Mucosa of descending colon (tissue), 3 donors: ENCODE results near the gene CCDC32. TPM values are rescaled to one million over a fixed set of nuclear protein-coding genes. Genes with fewer than 3 reads are reported as not detected.

Experiments used
- ATAC-seq: fragments of 200-7000 bp; cut with Tn5 transposase; one replicate; pipeline ENCODE4 v1.9.1; 2020; ENCODE audit warnings: mild to moderate bottlenecking, moderate library complexity
- DNase-seq, 3 donors: peaks; one replicate each; pipeline ENCODE4 v3.0.0-alpha.2; 2020
- H3K36me3 ChIP-seq: fragments of 200-600 bp; one replicate; pipeline ENCODE4 v1.8.0; 2021; ENCODE audit warnings: low read depth, mild to moderate bottlenecking
- H3K4me1 ChIP-seq: fragments of 200-600 bp; one replicate; pipeline ENCODE4 v1.8.0; 2021; ENCODE audit warnings: low read depth, mild to moderate bottlenecking
- H3K4me3 ChIP-seq: fragments of 200-600 bp; one replicate; pipeline ENCODE4 v1.8.0; 2021; ENCODE audit warnings: mild to moderate bottlenecking
- H3K9me3 ChIP-seq: fragments of 200-600 bp; one replicate; pipeline ENCODE4 v1.8.0; 2021; ENCODE audit warnings: mild to moderate bottlenecking
- intact Hi-C, 2 donors: fragments of 100-400 bp; cut with DNase I in 1 of 2; cut with micrococcal nuclease in 1 of 2; formaldehyde crosslinking; loops; one replicate each; pipeline versions ENCODE4 v1.11.0 to v1.11.1; 2022; cut with DNase I, micrococcal nuclease
- total RNA-seq, 3 donors: library from RNA; stranded (reverse); fragmentation: NEBNext Ultra II Directional in 2 of 3; extraction: Animal tissue kit (Norgen Biotek cat#: 25700) in 2 of 3; gene quantifications; one replicate each; pipeline versions ENCODE4 v1.2.1 to v1.2.4, GENCODE V29; 2021 to 2023
- TF ChIP-seq, protein P1 (sequence below): fragments of 200-600 bp; IDR thresholded peaks from one replicate; pipeline ENCODE4 v1.8.0; 2022; ENCODE audit warnings: antibody characterized with exemption, mild to moderate bottlenecking
- donor health status: DM: no; HTN: no; CAD: no; lungs with moderate emphysema.
- donor health status: DM: no; HTN: no; CAD: no.
- donor health status: DM: no; HTN: yes; CAD: no.

Gene CCDC32
- total RNA-seq, 3 donors from 2014 or later: 32.6 to 35.0 (median 32.8) TPM

GRCh38 chr15:40555876-40556275 is 9.0 kb downstream of the CCDC32 start:
- intact Hi-C loops: no loop called here
- H3K9me3 ChIP-seq: no peaks in the 10 kb centered on the region
- ATAC-seq: no peak
- DNase-seq: no peak
- H3K36me3 ChIP-seq: no peaks in the 10 kb centered on the region
- no peaks in the 10 kb centered on the region for H3K4me1 ChIP-seq
- H3K4me3 ChIP-seq: no peak overlapping the region
- TF ChIP-seq, protein P1, sequence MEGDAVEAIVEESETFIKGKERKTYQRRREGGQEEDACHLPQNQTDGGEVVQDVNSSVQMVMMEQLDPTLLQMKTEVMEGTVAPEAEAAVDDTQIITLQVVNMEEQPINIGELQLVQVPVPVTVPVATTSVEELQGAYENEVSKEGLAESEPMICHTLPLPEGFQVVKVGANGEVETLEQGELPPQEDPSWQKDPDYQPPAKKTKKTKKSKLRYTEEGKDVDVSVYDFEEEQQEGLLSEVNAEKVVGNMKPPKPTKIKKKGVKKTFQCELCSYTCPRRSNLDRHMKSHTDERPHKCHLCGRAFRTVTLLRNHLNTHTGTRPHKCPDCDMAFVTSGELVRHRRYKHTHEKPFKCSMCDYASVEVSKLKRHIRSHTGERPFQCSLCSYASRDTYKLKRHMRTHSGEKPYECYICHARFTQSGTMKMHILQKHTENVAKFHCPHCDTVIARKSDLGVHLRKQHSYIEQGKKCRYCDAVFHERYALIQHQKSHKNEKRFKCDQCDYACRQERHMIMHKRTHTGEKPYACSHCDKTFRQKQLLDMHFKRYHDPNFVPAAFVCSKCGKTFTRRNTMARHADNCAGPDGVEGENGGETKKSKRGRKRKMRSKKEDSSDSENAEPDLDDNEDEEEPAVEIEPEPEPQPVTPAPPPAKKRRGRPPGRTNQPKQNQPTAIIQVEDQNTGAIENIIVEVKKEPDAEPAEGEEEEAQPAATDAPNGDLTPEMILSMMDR: no peak

- ATAC-seq (no peak), DNase-seq (no peak)
- Histone ChIP-seq H3K9me3 (no peaks in the 10 kb centered on the region), H3K4me1 (no peaks in the 10 kb centered on the region), H3K36me3 (no peaks in the 10 kb centered on the region), H3K4me3 (no peak overlapping the region)
- intact Hi-C loops: no loop called here
- TF ChIP-seq, protein P1: no peak
Observed at GRCh38 chr15:40554161-40554525, 10.7 kb downstream of the CCDC32 start.

DNA sequence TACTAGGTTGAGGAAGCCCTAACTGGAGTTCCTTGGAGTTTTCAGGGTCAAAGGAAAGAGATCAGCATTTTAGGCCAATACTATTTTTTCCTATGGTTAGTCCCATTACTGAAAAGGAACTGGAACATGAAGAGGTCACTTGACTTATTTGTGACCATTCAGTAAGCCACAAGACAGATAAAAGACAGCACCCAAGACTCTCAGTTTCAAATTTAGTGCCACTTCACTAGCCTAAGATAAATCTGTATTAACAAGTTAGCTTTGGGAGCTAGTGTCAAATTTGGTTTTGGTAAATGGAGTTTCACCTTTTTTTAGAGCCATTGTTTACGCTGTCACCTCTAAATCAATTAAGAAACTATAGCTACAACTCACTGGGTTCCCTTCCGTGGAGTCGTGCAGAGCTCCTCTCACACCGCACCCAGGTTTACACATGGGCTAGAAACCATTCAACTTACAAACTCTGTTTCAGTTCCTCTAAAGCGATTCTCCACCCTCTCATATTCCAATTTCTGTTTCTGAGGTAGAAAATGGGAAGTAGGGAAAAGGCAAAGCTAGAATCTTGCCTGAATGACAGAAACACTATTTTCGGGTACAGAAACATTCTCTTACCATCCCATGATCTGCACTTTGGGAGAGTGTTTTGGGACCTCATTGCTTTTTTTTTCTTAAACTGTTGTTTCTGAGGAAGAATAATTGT is 14.4 kb downstream of the CCDC32 start:
- peak; percentile 62 for ATAC-seq
- TF ChIP-seq, protein P1: no peak
- Histone ChIP-seq H3K9me3 (no peaks in the 10 kb centered on the region), H3K4me1 (no peaks in the 10 kb centered on the region), H3K36me3 (no peaks in the 10 kb centered on the region), H3K4me3 (no peak overlapping the region)
- DNase-seq: no peak
- intact Hi-C loops: no loop called here

- intact Hi-C loops: no loop called here
- TF ChIP-seq, protein P1: no peak
- Histone ChIP-seq H3K9me3 (no peaks in the 10 kb centered on the region), H3K4me1 (no peaks in the 10 kb centered on the region), H3K36me3 (no peaks in the 10 kb centered on the region), H3K4me3 (no peak overlapping the region)
- ATAC-seq (peak; percentile 61), DNase-seq (peak in 1 of 3 donors; percentile 31)
Observed at GRCh38 chr15:40549894-40550293, 14.9 kb downstream of the CCDC32 start.

- intact Hi-C loops: no loop called here
- Histone ChIP-seq H3K9me3 (no peaks in the 10 kb centered on the region), H3K36me3 (no peaks in the 10 kb centered on the region), H3K4me1 (peaks cover 5% of the 10 kb centered on the region), H3K4me3 (no peak overlapping the region)
- ATAC-seq (no peak), DNase-seq (no peak)
- TF ChIP-seq, protein P1: no peak
Observed at GRCh38 chr15:40548610-40549009, 16.2 kb downstream of the CCDC32 start.

DNA sequence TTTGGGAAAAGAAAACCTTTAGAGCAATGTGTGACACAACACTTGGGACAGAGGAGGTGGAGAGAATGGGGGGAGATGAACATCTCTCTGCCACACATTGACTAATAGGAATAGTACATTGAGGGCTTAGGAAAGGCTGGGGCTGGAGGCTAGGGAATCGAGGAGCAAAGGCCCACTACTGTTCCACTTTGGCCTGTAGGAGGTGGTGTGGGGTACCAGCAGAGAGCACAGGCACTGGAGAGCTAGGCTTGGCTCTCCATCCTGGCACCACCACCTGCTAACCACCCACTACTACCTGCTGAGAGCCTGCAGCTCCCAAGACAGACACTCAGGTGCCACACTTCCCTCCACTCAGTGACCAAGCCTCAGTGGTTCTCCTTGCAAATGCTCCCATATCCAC is 19.4 kb downstream of the CCDC32 start:
- ATAC-seq: no peak
- TF ChIP-seq, protein P1: no peak
- H3K36me3 ChIP-seq: no peaks in the 10 kb centered on the region
- no peaks in the 10 kb centered on the region for H3K9me3 ChIP-seq
- intact Hi-C loops: no loop called here
- no peak overlapping the region for H3K4me3 ChIP-seq
- H3K4me1 ChIP-seq: peaks cover 13% of the 10 kb centered on the region
- no peak for DNase-seq
